ENCODE measurements around the gene PTPRD.

- TF ChIP-seq CTCF (IDR thresholded peaks at IDR 0.05) (no peak), EZH2 (IDR thresholded peaks at IDR 0.05) (no peak), EZH2phosphoT487 (IDR thresholded peaks at IDR 0.05) (no peak)
These were observed 46.0 kb downstream of the PTPRD start for GRCh38 chr9:10566848-10567247.

Data from neural progenitor cell (in vitro differentiated cells).